Nephron (organoid): Measurements from ENCODE around the gene RAB3D.

ENCODE experiments used
- H3K27ac Mint-ChIP-seq, 3 experiments: 2 replicates each; pipeline ENCODE4 v1.8.0; 2020; ENCODE audit warnings: mixed read lengths in 3 of 3, mild to moderate bottlenecking in 2 of 3, moderate library complexity in 1 of 3
- H3K27me3 Mint-ChIP-seq: 2 replicates; pipeline ENCODE4 v1.8.0; 2021; ENCODE audit warnings: low read depth, mild to moderate bottlenecking, moderate library complexity, mixed read lengths
- H3K36me3 Mint-ChIP-seq: 2 replicates; pipeline ENCODE4 v1.8.0; 2020; ENCODE audit warnings: low read depth, mixed read lengths
- H3K4me1 Mint-ChIP-seq: 2 replicates; pipeline ENCODE4 v1.8.0; 2020; ENCODE audit warnings: mixed read lengths
- H3K4me3 Mint-ChIP-seq, 3 experiments: 2 replicates each; pipeline ENCODE4 v1.8.0; 2020; ENCODE audit warnings: mild to moderate bottlenecking in 3 of 3, mixed read lengths in 3 of 3, moderate library complexity in 2 of 3
- H3K9me3 Mint-ChIP-seq: 2 replicates; pipeline ENCODE4 v1.8.0; 2020; ENCODE audit warnings: mixed read lengths
- CTCF ChIP-seq, 3 experiments: fragments of 200-600 bp; sonication (generic); IDR thresholded peaks; one replicate each; pipeline ENCODE4 v1.5.0; 2021; ENCODE audit warnings: antibody characterized with exemption in 3 of 3; ENCODE audit not compliant: unreplicated experiment in 3 of 3

The RAB3D gene

GRCh38 chr19:11306337-11306736 is 33.1 kb downstream of the RAB3D start:
- peaks cover 2% of the 10 kb centered on the region for H3K9me3 Mint-ChIP-seq
- H3K27me3 Mint-ChIP-seq, result no peaks in the 10 kb centered on the region
- H3K27ac Mint-ChIP-seq, result no peak overlapping the region
- no peak overlapping the region for H3K4me3 Mint-ChIP-seq
- H3K36me3 Mint-ChIP-seq, result no peaks in the 10 kb centered on the region
- no peak for TF ChIP-seq CTCF (IDR thresholded peaks at IDR 0.05; ENCODE audit: unreplicated experiment in 3 of 3)
- H3K4me1 Mint-ChIP-seq, result no peaks in the 10 kb centered on the region

GRCh38 chr19:11304936-11305335 is 34.5 kb downstream of the RAB3D start:
- no peak for TF ChIP-seq CTCF (IDR thresholded peaks at IDR 0.05; ENCODE audit: unreplicated experiment in 3 of 3)
- Mint-ChIP-seq H3K27ac (no peak overlapping the region), H3K4me1 (no peaks in the 10 kb centered on the region), H3K27me3 (no peaks in the 10 kb centered on the region), H3K36me3 (no peaks in the 10 kb centered on the region), H3K4me3 (no peak overlapping the region), H3K9me3 (peaks cover under 1% of the 10 kb centered on the region)

GRCh38 chr19:11300811-11301120 is 38.7 kb downstream of the RAB3D start:
- Mint-ChIP-seq H3K4me1 (peaks cover 5% of the 10 kb centered on the region), H3K27ac (no peak overlapping the region), H3K27me3 (no peaks in the 10 kb centered on the region), H3K4me3 (no peak overlapping the region), H3K36me3 (no peaks in the 10 kb centered on the region), H3K9me3 (no peaks in the 10 kb centered on the region)
- TF ChIP-seq CTCF (IDR thresholded peaks at IDR 0.05; ENCODE audit: unreplicated experiment in 3 of 3), result no peak

- H3K27me3 Mint-ChIP-seq, result no peaks in the 10 kb centered on the region
- H3K4me1 Mint-ChIP-seq, result peaks cover 5% of the 10 kb centered on the region
- H3K9me3 Mint-ChIP-seq, result no peaks in the 10 kb centered on the region
- no peak for TF ChIP-seq CTCF (IDR thresholded peaks at IDR 0.05; ENCODE audit: unreplicated experiment in 3 of 3)
- no peaks in the 10 kb centered on the region for H3K36me3 Mint-ChIP-seq
- H3K27ac Mint-ChIP-seq, result no peak overlapping the region
- H3K4me3 Mint-ChIP-seq, result no peak overlapping the region
These were observed 39.3 kb downstream of the RAB3D start for GRCh38 chr19:11299946-11300810.

GRCh38 chr19:11296264-11296663 is 43.2 kb downstream of the RAB3D start:
- H3K4me1 Mint-ChIP-seq, result peaks cover 12% of the 10 kb centered on the region
- H3K36me3 Mint-ChIP-seq, result no peaks in the 10 kb centered on the region
- H3K4me3 Mint-ChIP-seq, result no peak overlapping the region
- TF ChIP-seq CTCF (IDR thresholded peaks at IDR 0.05; ENCODE audit: unreplicated experiment in 3 of 3), result no peak
- H3K27ac Mint-ChIP-seq, result peak overlapping the region in 2 of 3 experiments; percentile 28 to 31
- peaks cover 4% of the 10 kb centered on the region for H3K27me3 Mint-ChIP-seq
- no peaks in the 10 kb centered on the region for H3K9me3 Mint-ChIP-seq

- no peak for TF ChIP-seq CTCF (IDR thresholded peaks at IDR 0.05; ENCODE audit: unreplicated experiment in 3 of 3)
- H3K4me1 Mint-ChIP-seq, result peaks cover 12% of the 10 kb centered on the region
- peak within 1 kb of the TSS; percentile 28 to 97 (median 40) for H3K27ac Mint-ChIP-seq
- H3K9me3 Mint-ChIP-seq, result no peaks in the 10 kb centered on the region
- peaks cover 4% of the 10 kb centered on the region for H3K27me3 Mint-ChIP-seq
- no peaks in the 10 kb centered on the region for H3K36me3 Mint-ChIP-seq
- H3K4me3 Mint-ChIP-seq, result no peak within 1 kb of the TSS
These were observed 43.7 kb downstream of the RAB3D start, which contains the start of gene TSPAN16 for GRCh38 chr19:11295665-11296245. TSS of gene TSPAN16 (plus strand) at chr19:11296160. CDS start at chr19:11296298, 138 bp downstream.
